Islet precursor cell (in vitro differentiated cells): Measurements from ENCODE around the gene SNX3.

Experiments
- DNase-seq: peaks from one replicate; pipeline ENCODE4 v3.0.0-alpha.2; 2018

Gene SNX3

DNA sequence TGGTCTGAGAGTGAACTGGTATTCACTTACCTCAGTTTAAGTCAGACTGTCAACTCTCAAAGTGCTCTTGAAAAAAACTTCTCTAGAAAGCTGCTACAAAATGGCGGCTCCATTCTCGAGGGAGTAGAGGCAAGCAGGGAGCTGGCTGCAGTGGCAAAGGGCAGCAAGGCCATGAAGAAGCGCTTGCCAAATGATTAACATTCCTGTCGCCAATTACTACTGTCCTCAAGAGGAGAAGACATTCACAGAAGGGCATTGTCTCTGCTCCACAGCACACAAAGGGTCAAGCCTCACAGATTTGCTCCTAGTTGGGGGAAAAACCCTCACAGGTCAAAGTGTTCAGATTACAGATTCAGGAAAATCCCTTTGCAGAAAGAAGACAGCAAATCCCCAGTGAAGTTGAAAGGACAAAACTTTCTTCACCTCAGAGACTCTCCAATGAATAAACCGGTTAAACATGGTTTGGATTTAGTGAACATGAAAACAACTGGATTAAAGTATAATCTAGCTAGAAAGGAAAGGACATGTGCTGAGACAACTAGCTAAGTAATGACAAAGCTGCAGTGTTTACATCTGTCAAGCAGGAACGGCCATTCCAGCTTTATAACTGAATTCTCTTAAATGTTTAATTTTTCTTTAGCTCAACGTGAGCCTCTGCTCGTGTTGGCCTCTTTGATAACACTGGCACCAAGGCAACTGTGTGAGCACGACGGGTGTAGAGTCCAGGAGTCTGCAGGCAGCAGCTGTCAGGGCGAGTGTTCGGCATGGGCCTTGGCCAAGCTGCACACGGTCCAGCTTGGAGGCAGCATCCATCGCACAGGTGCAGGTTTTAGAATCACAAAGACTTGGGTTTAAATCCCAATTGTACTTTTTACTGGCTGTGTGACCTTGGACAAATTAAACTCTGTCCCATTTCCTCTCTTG lies 57.4 kb downstream of the SNX3 start:
- DNase-seq, result peak; percentile 3

DNA sequence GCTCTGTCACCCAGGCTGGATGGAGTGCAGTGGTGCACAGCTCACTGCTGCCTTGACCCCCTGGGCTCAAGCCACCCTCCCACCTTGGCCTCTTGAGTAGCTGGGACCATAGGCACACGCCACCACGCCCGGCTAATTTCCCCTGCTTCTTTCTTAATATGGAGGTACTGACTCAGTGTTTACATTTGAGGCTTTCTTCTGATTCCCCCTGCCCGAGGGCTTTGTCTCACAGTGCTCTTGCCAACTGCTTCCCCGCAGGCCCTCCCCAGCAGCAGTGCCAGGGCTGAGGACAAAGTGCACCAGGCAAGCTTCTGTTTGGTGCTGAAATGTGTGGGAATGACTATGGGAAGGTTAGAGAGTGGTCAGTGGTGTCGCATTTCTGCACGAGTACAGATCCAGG lies 60.2 kb downstream of the SNX3 start:
- no peak for DNase-seq

DNA sequence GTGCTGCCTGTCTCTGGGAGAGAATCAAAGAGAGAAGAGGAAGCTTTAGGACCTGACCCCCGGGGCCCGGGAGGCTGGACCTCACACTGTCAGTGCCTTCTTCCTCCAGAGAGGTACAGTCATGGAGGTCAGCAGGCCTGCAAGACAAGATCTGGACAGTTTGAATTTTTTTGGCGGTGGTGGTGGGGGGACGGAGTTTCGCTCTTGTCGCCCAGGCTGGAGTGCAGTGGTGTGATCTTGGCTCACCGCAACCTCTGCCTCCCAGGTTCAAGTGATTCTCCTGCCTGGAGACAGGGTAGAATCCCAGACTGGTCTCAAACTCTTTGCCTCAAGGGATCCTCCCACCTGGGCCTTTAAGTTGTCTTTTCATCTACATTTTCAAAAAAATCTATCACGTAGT lies 60.7 kb downstream of the SNX3 start:
- DNase-seq, result no peak

DNA sequence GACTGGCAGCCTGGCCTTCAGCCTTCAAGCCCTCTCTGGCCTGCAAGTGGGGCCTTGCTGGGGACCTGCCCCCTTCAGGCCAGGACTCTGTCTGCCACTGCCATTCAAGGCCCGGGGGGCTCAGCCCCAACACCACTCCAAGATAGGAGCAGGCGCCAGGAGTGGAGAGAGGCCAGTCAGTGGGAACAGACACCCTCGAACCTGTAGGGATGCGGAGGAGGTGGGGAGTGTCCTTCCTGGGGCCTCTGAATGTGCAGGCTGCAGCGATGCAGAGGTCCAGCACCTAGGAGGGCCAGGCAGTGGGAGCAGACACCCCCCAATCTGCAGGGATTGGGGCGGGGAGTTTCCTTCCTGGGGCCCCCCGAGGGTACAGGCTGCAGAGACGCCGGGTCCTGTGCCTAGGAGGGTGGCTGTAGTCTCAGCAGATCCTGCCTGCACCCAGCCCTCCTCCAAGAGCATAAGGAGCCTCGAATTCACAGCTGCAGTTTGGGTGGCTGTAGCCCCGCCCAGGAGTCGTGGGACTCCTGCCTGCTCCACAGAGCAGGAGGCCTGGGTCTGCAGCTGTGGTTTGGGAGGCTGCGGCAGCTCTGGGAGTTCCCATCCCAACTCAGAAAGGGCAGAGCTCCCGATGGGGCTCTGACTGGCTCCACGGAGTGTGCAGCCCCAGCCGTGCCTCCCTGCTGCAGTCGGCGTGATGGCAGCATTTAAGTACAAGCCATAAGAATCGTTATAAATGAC lies 61.9 kb downstream of the SNX3 start:
- no peak for DNase-seq

DNA sequence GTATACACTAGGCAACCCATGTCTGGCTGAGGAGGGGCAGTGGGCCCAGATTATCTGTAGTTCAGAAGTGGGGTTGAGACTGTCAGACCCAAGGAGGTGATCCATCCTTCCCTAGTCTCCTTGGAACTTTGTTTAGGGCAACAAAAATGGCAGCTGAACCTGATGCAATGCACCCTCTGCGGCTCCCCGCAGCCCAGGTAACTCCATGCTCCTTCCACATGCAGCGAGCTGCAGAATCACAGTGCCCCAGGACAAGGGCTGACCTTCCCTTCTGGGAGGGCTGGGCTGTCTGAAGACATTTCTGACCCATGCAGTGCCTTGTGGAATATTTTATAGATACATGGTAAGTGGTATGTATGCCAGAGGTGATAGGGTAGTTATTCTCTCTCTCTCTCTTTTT lies 65.6 kb downstream of the SNX3 start:
- peak; percentile 42 for DNase-seq

DNA sequence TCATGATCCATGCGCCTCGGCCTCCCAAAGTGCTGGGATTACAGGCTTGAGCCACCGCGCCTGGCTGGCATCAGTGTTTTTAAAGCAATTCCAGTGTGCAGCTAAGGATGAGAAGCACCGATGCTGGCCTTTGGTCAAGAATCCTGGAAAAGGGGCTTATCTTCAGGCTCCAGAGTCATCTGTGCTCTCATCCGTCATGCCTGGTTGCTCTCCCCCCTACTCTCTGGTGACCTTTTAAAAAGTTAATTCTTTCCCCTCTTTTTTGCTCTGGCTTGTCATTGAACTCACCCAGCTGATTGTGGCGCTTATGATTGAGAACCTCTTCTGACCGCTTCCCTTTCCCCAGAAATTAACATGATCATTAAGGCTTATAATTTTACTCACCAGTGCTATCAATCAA lies 66.3 kb downstream of the SNX3 start:
- DNase-seq, result peak; percentile 21

DNA sequence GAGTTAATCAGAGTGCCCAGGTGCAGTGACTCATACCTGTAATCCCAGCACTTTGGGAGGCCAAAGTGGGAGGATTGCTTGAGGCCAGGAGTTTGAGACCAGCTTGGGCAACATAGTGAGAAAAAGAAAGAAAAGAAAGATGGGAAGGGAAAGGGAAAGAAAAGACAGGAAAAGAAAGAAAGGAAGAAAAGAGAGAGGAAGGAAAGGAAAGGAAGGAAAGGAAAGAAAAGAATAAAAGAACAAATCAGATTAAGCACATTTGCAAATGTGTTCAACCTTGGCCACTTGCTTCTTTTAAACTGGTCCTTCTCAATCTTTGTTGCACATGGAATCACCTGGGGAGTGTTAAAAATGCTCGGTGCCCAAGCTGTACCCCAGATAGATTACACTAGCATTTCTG lies 67.0 kb downstream of the SNX3 start:
- DNase-seq, result no peak

DNA sequence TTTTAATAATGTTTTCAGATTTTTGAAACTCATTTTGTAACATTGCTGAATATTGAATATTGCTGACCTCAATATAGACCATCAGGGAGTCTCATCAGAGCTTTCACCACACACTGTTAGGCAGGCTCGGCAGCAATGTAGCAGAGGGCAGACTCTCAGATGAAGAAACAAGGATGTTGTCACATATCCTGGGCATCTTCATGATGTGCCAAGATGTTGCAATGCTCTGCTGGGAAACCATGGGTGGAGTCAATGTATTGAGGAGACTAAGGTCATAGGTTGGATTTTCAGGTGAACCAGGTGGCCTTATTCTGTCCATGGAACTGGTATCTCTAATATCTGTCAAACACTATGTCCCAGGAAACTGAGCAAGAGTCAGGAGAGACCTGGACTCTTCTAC lies 67.7 kb downstream of the SNX3 start:
- peak; percentile 21 for DNase-seq

DNA sequence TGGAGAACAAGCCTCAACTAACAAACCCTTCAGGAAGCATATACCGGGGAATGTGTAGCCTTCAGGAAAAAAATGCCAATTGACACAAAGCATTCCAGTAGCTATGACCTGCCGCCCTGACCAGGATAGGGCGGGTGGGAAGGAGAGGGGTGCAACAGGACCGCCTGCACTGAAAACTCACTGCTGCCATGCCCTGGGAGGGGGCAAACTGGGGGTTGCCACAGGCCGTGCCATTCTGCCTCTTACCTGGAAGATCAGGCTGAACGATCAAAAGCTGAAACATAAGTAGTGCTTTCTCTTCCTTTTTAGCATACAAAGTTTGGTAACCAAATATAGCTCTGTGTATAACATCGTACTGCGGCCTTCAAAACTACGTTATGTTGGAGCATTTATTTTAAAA lies 73.3 kb downstream of the SNX3 start:
- DNase-seq, result peak; percentile 22

DNA sequence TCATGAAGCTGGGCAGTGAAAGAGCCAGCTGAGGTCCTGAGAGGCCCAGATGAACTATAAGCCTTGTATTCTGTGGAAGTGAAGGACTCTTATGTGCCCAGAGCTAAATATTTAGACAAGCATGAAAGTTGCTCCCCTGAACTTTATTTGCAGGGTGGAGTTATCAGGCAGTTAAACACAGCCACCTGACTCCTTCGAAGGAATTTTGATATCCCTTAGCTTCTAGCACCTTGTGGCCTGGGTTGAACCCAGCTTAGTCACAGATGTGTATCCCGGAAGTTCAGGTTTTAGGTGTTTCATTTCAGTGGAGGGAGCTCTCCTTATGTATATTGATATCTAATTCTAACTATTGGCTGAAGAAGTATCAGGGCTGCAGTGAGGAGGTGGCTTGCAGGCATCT lies 74.6 kb downstream of the SNX3 start:
- peak; percentile 1 for DNase-seq

DNA sequence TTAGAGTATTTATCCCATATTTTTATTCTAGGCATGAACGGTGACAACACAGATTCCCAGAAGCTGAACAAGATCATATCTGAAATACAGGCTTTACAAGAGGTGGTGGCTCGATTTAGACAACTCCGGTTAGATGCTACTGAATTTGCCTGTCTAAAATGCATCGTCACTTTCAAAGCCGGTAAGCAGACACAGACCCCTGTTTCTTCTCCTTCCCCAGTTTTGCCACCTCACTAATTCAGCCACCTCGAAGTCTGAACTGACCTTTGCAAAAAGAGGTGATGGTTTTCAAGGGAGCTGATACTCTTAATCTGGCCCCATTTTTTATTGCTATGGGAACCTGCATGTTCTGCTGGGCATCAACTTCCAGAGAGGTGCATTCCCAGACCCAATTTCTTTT lies 80.1 kb downstream of the SNX3 start:
- no peak for DNase-seq

DNA sequence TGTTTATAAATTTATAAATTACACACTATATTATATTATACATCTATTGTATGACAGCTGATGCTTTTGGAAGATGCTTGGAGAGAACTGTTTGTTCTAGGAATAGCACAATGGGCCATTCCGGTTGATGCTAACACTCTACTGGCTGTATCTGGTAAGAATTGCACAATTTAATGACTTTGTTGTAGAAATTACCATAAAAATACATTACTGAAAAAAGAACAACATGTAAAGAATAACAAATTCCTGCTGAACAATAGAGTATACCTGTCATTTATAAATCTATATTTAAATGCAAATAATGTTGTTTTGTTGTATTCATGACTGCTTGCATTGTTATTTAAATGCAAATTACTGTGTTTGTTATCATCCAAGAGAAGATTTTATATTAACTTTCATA lies 80.6 kb downstream of the SNX3 start:
- no peak for DNase-seq

DNA sequence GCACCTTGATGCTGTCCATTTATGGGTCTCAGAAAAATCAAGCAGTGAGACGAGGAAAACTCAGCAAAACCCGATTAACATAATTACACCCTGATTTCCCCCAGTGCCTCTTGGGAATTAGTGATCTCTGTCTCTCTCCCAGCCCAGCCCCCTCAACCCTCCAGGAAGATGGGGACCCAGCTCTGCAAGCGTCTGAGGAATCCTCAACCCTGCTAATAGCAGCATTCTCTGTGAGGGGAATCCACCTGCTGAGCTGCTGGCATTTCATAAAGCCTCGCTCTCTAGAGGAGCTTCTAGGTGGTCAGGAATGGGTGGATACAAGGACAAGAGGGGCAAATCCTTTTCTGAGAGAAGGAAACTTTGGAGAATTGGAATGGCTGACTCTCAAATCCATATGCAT lies 81.1 kb downstream of the SNX3 start:
- peak; percentile 22 for DNase-seq

DNA sequence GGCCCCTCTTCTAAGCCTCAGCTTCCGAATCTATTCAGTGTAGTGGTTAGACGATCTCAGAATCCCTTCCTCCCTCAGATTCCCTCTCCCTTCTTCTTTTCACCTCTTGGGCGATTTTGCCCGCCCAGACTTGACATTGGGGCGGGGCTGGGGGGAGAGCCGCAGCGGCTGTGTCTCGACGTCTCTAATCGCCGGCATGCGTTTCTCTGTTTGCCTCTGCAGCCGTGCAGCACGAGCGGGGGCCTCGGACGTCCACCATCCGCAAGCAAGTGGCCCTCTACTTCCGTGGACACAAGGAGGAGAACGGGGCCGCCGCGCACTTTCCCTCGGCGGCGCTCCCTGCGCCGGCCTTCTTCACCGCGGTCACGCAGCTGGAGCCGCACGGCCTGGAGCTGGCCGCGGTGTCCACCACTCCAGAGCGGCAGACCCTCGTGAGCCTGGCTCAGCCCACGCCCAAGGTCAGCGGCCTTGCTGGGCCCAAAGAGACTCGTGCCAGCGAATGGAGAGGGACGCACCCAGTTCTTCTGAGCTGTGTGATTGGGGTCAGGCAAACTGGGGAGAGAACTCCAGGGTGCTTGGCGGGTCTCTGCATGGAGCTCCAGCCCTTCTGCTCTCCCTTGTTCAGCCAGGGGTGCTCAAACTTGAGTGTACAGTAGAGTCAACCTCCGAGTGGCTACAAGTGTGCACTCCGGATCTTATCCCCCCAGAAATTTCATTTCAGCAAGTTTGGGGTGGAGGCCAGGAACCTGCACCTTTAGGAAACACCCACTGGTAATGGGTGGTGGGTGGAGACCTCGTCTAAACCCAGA lies 84.4 kb downstream of the SNX3 start:
- DNase-seq, result no peak

DNA sequence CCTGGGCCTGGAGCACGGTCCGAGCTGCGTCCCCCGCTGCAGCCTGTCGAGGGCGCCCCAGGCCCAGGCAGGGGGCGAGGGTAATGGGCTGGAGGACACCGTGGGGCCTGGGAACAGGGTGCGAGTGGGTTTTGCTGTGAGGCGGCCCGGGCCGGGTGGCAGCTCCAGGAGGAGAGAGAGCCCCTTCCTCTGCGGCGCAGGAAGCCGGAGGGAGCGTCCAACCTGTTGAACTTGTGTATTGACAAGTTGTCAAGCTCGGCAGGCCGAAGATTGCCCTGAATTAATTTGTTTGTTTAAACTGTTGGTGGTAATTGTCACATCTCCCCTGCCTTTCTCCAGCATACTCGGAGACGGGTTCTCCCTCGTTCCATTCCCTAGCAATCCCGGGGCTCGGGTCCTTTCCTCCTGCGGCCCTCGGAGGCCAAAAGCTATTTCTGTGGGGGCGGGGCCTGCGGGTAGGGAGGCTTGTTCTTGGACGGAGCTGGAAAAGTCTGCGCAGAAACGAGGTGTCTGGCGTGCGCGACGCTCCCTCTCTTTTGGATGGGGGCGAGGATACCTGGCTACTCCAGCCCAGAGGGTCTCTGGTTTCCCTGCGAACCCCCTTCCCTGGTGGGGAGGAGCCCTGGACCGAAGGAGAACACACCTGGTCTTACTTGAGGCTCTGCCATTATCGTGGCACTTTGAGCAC lies 85.1 kb downstream of the SNX3 start:
- no peak for DNase-seq

DNA sequence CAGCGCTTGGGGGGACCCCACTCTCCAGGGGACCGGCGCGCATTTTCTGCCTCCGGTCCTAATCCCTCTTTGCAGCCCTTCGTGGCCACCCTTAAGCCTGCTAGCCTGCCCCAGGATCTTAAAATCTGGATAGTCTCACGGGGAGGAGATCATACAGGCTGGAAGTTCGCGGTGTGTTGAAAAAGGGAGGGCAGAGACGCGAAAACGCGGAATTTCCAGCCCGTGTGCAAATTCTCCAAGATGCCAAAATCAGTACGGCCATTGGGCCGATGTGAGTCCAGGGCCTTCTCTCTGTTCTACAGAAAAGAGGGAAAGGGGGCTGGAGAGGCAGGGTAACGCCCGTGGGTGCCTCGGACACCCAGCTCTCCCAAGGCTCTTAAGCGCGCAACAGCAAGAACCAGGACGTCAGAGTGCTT lies 85.7 kb downstream of the SNX3 start:
- no peak for DNase-seq

DNA sequence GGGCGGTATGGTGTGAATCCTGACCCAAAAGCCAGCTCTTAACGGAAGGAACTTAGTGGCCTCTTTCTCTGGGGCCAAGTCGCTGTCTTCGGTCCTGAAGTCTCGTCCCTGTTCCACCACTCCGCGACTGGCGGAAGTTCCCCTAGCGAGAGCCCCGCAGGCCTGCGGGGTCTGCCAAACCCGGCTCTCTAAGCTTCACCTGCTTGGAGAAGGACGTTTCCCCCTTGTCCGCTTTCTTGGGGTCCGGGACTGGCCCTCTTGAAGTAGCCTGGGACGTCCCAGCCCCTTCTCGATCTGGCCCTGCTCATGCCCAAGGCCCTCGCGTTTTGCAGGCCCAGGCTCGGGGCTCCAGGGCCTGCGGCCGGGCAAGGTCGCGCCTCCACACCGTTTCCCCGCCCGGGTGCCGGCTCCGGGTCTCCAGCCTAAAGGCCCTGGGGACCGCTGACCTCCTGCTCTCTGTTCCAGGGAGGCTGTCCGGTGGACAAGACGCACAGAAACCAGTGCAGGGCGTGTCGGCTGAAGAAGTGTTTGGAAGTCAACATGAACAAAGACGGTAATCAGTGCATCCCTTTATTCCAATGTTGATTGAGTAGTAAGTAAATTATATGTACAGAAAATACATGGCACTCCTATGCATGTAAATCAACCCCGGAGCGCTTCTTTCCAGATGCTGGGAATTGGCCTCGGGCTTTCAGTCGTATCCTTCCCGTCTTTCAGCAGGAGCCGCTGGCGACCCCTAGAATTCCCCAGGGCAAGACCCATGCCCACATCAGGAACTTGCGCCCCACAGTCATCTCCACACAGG lies 86.3 kb downstream of the SNX3 start:
- DNase-seq, result peak; percentile 88

DNA sequence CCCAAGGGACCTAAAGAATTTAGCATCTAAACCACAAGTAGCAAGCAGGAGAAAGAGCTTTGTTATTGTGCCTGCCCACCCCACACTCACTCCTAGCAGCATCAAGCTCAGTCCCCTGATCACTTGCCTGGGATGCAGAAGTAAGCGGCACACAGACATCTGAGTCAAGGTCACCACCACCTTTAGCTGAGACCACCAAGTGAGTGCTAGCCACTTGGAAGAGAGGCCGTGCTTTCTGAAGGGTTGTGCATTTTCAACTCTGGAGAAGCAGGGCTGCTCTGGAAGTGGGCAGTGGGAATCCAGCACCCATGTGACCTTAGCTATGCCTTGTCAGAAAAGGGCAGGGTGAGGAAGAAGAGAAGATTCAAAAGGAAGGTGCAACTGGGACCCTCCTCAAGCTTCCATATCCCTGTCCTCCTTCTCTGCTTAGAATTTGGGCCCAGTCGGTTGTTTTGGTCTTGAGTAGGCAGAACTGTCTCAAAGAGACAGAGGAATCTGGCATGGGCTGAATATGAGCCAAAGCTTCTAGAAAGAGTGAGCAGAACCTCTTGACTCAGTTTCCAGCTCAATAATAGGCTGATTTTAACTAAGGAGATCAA lies 88.8 kb downstream of the SNX3 start:
- no peak for DNase-seq

DNA sequence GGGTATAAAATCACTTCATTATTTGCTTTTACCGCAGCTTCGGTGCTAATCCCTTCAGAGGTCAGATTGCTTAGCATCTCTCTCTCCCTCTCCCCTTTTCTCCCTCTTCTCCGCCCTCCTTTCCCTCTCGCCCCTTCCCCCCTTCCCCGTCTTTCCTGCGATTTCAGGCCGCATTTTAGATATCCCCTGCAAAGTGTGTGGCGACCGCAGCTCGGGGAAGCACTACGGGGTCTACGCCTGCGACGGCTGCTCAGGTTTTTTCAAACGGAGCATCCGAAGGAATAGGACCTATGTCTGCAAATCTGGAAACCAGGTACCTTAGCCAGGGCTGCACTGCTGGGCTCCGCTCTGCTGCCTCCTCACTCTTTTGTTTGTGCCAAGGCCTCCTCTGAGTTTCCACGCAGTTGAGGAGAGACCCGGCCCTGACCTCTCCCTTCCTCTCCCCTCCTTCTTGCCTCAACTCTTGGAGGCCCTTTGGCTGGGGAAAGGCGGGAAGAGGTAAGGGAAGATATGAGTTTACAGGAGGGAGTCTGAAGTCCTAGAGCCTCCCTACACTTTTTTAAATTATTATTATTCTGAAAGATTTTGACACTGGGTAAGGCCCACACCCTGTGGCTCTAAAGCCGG lies 89.4 kb downstream of the SNX3 start:
- DNase-seq, result no peak

DNA sequence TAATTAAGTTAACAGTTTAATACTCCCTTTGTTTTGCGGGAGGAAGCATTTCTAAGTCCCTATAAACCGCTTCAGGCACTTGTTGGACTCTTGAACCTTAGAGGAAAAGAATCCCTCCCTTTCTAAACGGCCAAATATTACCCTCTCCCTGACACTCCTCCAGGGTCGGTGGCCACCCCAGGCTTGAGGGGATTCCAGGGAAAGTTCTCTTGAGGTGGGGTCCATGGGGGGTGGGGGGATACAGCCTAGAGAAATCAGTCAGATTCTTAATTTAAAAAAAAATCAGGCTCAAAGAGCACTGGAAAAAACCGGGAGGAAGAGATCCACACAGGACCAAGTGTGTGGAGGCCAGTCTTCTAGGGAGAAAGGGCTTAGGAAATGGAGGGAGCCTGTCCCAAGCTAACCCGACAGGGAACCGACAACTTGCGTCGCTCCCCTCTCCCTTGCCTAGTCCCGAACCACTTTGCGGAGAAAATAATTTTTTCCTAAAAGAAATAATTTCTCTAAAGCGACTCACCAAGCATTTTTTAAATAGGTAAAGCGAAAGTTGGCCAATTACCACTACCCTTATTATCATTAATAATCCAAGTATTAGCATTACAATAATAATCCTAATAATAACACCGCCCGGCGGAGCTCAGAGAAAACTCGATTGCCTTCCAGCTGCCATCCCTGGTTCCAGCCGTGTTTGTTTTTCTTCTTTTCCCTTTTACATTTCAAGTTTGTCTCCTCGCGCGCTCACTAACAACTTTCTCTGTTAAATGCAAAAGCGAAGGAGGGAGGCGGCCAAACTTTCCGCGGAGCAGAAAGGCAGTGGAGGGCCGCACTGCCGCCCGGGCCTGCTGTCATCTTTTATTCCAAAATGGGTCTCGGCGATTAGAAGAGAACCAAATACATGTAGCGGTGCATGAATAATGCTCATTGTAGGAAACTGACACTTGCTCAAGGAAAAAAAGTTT lies 90.2 kb downstream of the SNX3 start:
- no peak for DNase-seq
